Stimulated activated CD4-positive, alpha-beta T cell treated with anti-CD3 and anti-CD28 coated beads, Interleukin-12 subunit alpha, Interleukin-12 subunit beta, amount 100 ng/mL, for 24 hours (primary cell): Measurements from ENCODE around the gene PRKCD.

ENCODE experiments used
- DNase-seq, 2 experiments: peaks; one replicate each; pipeline ENCODE4 v3.0.0-alpha.2; 2020; ENCODE audit warnings: low read depth in 2 of 2

PRKCD gene

DNA sequence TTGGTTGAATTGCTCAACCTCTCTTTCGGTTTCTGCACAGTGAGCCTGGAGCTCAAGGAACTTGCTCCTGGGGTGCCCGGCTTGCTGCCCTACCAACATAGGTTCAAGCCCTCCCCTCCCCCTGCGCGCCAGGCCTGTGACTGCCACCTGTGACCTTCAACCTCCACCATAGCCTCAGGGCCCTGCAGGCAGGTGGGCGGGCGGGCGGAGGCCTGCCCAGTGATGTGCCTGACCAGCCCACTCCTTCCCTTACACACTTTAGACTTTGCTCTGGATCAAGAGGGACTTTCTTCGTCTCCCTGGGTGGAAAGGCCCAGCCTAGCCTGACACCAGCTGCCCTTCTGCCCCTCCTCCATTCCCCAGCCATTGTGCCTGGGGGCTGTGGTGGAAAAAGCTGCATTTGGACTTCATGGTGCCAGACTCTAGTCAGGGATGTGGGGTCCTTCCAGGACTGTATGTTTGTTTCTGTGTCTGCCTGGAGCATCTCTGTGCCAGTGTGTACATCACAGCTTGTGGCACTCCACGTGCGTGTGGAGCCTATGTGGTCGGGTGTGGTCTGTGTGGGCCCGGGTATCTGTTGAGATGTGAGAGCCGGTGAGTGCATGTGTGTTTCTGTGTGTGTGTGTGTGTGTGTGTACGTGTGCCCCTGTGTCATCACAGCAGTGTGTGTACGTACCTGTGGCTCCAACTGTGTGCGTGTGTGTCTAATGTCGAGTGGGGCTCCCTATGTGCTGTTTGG is 9.5 kb downstream of the PRKCD start:
- peak in 1 of 2 experiments; percentile 21 for DNase-seq

DNA sequence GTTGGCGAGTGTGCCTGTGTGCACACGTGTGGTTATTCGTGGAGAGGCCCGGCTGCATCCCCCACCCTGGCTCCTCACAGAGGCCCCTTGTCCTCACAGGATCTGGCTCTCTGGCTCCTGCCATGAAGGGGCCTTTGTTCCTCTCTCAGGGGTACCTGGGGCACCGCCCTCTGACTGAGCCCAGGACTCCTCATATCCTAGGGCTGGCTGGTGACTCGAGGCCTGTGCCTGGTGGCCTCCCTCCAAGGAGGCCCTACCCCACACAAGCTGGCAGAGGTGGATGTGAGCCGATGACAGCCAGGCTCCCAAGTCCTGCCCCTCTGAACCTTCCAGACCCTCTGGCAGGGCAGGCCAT is 10.0 kb downstream of the PRKCD start:
- DNase-seq, result no peak

DNA sequence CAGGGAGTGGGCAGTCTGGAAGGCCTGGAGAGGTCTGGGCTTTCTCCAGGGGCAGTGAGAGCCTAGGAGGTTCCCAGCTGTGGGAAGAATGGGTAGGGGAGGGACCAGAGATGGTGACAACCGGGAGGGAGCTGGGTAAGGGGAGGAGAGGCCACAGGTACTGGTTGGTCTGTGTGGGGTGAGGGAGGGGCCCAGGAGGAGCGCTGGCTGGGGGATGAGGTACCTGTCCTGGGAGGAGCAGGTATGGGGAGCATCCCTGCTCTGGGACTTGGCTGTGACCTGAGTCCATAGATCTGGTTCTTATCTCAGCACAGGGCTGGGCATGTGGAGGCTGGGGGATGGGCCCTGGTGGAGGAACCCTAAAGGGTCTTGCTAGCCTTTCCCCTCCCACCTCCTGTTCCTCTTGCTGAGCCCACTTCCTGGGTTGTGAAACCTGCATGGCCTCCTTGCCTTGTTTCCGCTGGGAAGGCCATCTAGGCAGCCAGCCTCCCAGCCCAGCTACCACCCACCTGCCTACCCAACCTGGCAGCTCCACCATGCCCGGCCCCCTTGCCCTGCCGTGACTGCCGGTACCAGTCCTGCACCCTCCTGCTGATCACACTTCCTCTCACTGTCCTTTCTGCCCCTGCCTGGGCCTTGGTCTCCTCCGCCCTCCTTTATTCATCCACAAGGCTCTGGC is 11.0 kb downstream of the PRKCD start:
- no peak for DNase-seq

DNA sequence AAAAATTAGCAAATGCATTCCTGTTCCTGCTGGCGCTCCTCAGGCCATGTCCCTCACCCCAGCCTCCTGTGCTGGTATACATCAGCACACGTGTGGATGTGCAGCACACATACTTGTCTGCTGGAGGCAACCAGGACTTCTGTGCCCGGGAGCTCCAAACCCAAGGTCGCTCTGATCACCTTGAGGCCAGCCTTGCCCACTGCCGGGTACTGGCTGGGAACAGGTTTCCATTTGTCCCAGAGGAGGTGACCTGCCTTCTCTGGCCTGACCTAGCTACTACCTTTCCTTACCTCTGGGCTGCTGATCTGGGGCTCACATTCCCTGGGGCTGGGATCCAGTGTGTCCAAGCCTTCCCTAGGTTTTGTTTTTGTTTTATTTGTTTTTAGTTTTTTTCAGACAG is 12.1 kb downstream of the PRKCD start:
- DNase-seq, result no peak

DNA sequence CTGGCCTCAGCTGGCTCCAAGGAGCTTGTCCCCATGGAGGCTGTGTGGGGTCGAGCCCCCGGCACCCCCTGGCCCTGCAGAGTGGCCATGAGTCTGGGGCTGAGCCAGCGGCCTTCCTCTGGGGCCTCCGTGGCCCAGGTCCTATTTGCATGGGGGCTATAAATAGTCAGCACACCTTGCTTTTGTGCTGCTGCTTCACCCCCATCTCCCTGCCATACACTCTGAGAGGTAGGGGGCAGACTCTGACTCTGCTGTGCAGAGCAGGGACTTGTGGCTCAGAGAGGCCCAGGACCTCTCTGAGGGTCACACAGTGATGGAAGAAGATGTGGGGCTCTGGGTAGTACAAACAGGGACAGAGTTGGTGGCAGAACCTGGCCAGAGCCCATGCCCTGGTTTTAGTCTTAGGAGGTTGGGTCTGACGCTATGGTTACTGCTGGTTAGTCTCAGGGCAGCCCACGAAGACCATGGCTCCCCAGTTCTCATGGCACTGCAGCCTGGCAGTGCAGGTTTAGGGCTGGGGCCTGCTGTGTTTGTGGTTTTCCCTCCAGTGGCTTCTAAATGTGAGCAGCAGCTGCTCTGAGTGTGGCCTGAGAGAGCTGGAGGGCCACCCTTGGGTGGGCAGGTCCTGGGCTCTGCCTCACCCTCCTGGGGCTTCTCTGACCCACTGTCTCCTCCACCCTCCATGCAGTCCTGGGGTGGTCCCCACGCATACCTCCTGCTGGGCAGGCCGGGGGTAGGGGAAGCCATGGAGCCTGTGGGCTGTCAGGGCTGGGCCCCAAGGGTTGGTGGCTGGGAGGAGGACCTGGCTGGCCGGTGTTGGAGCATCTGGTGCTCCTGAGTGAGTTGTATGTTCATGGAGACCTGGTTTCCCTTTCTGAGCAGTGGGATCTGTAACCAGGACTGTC is 13.6 kb downstream of the PRKCD start:
- DNase-seq, result no peak

DNA sequence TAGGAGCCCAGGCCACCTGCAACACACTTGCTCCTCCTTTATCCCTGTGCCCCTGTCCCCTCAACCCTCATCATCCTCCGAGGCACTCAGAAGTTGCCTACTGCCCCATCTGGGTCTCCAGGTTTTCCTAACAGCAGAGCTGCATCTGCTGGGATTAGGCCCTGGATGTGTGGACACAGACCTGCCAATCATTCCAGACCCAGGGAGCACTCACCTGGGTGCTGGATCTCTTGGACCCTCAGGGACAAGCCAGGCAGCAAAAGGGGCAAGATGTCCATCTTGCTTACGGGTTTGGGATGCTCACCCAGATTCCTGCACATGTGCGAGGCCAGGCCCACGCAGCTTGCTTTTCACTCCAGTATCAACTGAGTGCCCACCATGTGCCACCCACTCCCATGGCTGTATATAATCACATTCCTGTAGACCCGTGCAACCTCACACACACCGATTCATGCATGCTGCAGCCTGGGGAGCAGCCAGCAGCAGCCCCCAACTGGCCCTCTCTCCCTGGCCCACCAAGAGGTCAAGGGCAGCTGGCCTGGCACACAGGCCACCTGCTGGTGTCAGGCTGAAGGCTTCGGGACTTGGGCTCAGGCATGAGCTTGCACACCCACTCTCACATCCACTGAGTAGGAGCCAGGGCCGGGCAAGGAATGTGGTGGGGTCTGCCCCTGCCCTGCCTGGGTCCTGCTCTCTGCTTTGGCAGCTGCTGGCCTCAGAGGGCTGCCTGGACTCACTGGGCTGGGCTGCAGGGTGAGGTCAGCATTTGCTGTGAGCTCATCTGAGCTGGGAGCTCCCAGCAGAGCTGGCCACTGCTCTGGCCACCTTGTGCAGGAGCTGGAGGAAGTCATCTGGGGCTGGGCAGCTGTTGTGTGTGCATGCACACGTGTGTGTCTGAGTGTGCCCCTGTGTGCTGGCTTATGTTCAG is 14.9 kb downstream of the PRKCD start:
- DNase-seq, result no peak

DNA sequence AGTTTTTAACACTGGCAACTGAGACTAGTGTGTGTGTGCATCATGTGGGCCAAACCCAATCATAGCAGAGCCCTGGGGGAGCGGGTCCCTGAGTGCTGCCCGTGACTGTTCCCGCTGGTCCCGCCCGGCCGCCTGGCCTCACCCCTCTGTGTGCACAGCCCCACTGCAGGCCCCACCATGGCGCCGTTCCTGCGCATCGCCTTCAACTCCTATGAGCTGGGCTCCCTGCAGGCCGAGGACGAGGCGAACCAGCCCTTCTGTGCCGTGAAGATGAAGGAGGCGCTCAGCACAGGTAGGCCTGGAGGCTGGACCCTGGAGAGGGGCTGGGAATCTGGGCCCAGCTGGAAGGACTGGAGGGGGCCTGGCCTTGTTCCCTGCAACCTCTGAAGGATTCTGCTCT is 17.2 kb downstream of the PRKCD start:
- DNase-seq, result no peak

DNA sequence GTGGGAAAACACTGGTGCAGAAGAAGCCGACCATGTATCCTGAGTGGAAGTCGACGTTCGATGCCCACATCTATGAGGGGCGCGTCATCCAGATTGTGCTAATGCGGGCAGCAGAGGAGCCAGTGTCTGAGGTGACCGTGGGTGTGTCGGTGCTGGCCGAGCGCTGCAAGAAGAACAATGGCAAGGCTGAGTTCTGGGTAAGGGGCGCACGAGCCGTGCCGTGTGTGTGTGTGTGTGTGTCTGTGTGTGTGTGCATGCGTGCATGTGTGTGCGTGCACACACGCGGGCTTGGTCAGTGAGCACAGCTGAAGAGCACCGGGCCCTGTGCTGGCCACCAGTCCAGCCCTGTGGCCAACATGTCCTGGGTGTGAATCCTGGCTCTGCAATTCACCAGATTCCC is 18.6 kb downstream of the PRKCD start:
- DNase-seq, result no peak

DNA sequence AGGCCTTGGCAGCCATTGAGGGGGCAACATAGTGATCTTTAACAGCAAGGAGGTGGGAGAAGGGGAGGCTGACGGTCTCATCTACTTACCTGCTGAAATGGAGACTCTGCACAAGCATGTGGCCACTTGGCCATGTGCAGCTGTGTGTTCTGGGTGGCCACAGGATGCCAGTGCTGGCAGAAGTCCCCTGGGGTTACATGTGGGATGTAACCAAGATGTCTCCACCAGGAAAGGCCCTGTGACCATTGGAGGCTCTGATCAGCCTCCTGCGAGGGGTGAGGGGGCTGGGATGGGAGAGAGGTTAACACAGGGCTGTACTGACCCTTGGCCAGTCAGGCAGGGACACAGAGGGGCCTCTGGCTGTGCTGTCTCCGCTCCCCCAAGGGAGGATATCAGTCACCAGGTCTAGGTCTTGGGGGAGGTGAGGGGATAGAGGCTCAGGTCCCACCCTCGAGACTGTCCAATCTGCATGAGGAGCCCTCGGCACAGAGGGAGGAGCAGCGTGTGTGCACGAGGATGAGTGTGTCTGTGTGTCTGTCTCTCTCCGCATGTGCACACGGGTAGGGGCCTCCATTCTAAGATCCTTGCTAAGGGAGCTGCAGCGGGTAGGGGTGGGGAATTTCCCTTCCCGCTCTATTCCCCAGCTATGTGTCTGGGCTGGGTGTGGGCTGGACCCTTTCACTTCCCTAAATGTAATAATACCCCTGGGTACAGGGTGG is 19.5 kb downstream of the PRKCD start:
- DNase-seq, result no peak

DNA sequence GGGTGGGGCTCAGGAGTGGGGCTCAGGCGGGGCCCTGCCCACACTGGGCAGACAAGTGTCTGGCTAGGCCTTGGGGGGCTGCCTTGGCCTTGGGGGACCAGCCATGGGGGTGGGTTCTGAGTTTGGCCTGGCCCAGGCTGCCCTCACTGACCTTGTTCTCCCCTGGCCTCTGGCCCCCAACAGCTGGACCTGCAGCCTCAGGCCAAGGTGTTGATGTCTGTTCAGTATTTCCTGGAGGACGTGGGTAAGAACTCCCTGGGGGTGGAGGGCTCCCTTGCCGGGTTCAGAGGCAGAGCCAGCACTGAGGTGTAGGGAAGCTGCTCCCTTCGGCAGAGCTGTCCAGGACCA is 20.0 kb downstream of the PRKCD start:
- DNase-seq, result no peak

DNA sequence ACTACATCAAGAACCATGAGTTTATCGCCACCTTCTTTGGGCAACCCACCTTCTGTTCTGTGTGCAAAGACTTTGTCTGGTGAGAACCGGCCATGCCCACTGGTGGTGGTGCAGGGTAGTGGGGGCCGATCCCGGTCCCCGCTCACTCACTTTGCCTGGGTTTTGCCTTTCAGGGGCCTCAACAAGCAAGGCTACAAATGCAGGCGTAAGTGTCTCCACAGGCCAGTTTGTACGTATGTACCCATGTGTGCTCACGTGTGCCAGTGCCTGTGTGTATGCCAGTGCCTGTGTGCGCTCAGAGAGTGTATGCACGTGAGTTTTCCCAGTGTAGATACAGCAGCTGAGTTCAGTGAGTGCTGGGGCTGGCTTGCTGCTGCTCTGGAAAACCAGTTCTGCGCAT is 20.5 kb downstream of the PRKCD start:
- DNase-seq, result no peak

DNA sequence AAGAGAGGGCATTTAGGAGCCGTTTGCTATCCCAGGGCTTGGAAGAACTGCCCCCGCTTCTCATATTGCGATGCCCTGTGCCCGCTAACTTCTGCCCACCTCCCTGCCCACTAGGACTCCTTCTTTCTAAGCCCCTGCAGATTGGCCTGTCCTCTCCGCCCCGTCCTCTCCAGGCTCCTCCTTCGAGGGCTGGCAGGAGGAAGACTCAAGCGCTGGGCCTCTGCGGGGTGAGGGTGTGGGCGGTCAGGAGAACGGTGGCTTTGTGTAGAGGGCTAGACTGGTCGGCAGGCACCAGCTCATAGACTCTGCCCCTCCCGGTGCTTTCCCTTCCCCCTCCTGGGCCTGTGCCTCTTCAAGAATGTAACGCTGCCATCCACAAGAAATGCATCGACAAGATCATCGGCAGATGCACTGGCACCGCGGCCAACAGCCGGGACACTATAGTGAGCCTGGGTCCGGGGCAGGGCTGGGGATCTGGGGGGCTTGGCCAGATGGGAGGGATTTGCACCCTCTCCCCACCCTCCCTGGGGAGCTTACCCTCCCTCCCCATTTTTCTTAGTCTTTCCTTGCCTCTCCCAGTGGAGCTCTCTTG is 21.9 kb downstream of the PRKCD start:
- DNase-seq, result no peak

DNA sequence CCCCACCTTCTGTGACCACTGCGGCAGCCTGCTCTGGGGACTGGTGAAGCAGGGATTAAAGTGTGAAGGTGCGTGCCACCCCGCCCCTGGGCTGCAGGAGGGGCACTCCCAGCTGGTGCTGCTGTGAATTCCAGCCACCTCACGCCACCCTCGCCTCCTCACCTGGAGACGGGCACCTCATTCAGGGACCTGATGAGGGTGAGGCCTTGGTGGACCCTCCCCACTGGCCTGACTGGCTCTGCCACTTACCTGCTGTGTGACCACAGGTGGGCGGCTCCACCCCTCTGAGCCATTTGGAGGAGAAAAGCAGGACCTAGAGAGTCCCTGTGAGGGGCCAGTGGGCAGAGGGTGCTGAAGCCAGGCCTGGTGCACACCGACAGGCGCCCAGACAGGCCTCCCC is 22.5 kb downstream of the PRKCD start:
- no peak for DNase-seq

DNA sequence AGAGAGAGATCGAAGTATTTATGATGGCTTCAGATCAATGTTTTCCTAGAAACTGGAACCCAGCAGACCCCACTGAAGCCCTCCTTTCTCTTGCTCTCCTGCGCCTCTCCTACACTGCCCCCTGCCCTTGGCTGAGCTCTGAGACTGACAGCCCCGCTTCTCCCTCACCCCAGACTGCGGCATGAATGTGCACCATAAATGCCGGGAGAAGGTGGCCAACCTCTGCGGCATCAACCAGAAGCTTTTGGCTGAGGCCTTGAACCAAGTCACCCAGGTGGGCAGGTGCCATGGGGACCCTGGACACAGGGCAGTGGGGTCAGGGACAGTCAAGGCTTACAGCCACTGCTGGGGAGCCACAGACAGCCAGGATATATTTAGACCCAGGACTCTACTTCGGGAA is 23.7 kb downstream of the PRKCD start:
- no peak for DNase-seq

DNA sequence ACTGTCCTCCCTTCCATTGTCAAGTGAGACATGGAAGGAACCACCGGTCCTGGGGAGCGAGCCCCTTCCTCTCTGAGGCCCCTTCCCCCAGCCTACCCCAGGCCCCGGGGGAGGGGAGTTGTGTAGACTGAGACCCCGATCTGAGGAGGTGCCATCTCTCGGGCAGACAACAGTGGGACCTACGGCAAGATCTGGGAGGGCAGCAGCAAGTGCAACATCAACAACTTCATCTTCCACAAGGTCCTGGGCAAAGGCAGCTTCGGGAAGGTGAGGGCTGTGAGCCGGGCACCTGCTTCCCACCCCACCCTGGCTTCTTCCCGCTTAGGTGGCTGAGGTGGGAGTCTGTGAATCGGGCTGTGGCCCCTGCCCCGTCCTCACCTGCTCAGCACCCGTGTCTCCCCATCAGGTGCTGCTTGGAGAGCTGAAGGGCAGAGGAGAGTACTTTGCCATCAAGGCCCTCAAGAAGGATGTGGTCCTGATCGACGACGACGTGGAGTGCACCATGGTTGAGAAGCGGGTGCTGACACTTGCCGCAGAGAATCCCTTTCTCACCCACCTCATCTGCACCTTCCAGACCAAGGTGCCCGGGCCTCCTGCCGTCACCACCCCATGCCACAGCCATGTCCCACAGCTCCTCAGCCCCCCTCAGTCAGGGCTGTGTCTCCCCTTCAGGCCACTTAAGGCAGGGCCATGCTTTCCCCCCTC is 24.9 kb downstream of the PRKCD start:
- no peak for DNase-seq

DNA sequence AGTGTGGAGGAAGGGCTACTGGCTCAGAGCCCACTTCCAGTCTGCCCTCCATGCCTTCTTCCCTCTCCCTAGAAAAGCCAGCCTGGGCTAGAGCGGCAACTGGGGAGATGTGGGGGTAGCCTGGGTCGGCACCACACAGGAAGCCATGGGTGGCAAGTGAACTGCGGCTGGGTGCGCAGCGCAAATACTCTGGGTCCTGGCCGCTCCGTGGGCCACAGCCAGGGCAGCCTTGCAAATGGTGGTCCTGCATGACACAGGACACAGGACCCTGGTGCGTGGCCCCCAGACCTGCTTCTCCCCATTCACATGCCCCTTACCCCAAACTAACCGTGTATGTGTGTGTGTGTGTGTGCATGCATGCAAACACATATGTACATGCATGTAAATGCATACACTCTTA is 25.7 kb downstream of the PRKCD start:
- no peak for DNase-seq

DNA sequence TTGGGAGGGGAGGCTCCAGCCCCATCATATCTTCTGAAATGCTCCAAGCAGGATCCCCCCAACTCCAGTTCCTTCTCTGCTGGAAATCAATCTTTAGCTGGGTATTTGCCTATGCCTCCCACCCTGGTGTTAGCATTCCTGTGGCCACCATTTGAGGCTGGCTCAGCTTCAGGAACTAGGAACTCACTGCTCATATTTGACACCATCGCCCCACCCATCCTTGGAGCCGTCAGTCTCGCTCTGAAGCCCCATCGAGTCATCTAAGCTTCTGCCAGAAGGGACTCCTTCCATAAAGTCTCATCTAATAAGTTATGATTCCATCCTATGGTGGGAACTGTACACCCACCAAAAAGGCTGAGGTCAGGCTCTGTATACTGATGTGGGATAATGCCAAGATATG is 26.4 kb downstream of the PRKCD start:
- DNase-seq, result no peak

DNA sequence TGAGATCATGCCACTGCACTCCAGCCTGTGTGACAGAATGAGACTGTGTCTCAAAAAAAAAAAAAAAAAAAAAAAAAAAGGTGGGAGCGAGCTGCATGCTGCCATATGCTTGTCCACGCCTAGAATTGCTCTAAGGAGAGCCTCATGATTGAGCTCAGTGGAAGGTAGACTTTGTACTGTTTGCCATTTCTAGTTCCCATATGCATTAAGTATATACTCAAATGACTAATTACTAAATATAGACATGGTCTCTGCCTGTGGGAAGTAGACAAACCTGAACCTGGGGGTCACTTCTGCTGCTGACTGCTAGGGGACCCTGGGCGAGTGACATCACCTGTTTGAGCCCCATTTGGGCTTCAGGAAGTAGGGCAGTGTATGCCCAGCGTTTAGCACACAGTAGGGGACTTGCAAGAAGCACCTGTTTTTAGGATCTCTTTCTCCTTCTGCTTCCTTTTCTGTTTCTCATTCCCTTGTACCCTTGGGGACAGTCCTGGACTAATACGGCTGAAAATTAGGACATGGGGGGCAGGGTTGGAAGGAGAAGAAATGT is 27.2 kb downstream of the PRKCD start:
- DNase-seq, result no peak

DNA sequence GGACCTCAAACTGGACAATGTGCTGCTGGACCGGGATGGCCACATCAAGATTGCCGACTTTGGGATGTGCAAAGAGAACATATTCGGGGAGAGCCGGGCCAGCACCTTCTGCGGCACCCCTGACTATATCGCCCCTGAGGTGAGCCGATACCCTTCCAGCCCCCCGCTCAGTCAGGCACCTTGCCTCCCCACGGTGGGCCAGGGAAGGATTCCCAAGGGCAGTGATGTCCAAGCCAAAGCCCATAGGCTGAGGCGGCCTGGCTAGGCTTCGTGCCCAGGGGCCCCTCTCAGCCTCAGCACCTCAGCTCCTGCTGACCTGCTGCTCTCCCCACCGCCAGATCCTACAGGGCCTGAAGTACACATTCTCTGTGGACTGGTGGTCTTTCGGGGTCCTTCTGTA is 27.7 kb downstream of the PRKCD start:
- DNase-seq, result no peak

DNA sequence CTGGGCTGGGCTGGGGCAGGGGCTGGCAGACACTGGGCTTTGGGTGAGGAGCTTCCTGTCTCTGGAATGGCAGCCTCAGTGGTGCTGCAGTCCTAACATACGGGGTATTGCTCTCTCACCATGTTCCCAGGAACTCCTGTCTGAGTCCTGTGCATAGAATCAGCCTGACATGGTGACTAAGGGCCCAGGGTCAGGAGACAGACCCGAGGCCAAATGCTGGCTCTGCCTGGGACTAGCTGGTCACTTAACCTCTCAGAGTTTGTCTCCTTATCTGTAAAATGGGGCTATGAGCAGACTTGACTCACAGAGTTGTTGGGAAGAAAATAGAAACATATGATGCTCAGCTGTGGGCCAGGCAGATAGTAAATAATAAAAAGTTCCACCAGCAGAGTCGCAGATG is 28.3 kb downstream of the PRKCD start:
- DNase-seq, result no peak
